ENCODE results near the gene SPINK5.

GRCh38 chr5:148172377-148172776, 108.6 kb downstream of the SPINK5 start:
- TF ChIP-seq, protein P1, sequence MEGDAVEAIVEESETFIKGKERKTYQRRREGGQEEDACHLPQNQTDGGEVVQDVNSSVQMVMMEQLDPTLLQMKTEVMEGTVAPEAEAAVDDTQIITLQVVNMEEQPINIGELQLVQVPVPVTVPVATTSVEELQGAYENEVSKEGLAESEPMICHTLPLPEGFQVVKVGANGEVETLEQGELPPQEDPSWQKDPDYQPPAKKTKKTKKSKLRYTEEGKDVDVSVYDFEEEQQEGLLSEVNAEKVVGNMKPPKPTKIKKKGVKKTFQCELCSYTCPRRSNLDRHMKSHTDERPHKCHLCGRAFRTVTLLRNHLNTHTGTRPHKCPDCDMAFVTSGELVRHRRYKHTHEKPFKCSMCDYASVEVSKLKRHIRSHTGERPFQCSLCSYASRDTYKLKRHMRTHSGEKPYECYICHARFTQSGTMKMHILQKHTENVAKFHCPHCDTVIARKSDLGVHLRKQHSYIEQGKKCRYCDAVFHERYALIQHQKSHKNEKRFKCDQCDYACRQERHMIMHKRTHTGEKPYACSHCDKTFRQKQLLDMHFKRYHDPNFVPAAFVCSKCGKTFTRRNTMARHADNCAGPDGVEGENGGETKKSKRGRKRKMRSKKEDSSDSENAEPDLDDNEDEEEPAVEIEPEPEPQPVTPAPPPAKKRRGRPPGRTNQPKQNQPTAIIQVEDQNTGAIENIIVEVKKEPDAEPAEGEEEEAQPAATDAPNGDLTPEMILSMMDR (IDR thresholded peaks at IDR 0.05; ENCODE audit: low read depth, low read length, missing input control), result no peak
- TF ChIP-seq SP1 (IDR thresholded peaks at IDR 0.05) (no peak), JUND (IDR thresholded peaks at IDR 0.05) (no peak), NR2F2 (IDR thresholded peaks at IDR 0.05) (no peak)
